ENCODE data around the gene FRAS1. TPM values are rescaled to one million over a fixed set of nuclear protein-coding genes. Genes with fewer than 3 reads are reported as not detected.

The FRAS1 gene
- total RNA-seq, 1 experiment from 2014 or later: 82.0 TPM

DNA sequence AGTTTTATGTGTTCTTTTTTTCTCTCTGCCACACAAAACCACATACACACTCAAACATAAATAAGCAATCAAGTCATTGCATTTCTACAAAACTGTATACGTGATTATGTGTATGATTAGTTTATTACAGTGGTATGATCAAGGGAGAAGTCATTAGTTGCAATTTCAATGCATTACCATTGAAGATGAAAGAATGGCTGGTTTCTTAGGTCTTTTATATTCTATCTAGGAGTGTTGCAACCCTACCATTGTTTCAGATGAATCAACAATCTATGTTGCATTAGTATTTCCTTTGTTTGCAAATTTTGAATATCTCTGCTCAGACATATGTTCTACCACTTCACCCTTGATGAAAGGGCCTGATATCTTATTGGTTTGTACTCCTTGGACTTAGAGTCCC lies 501.3 kb downstream of the FRAS1 start:
- Mint-ChIP-seq H3K36me3 (peaks cover 5% of the 10 kb centered on the region), H3K27ac (no peak overlapping the region), H3K27me3 (ENCODE audit: low read depth) (no peaks in the 10 kb centered on the region), H3K4me3 (no peak overlapping the region), H3K9me3 (no peaks in the 10 kb centered on the region), H3K4me1 (peaks cover 40% of the 10 kb centered on the region)
- DNase-seq (ENCODE audit: low spot score): no peak
- ChIA-PET POLR2A (no interaction called here), CTCF (interaction anchor here (0.7 kb wide), 1 partner anchor 8 kb away, joined by 3 read pairs; no protein-coding TSS in a partner anchor)
- ATAC-seq: no peak
- TF ChIP-seq ZNF121 (CRISPR knock-in tag; IDR thresholded peaks at IDR 0.05) (no peak), ZNF416 (CRISPR knock-in tag; IDR thresholded peaks at IDR 0.05) (no peak), ESRRA (CRISPR knock-in tag; IDR thresholded peaks at IDR 0.05; ENCODE audit: borderline replicate concordance) (no peak), ELF4 (CRISPR knock-in tag; IDR thresholded peaks at IDR 0.05; ENCODE audit: low read depth) (no peak), CTCF (IDR thresholded peaks at IDR 0.05) (no peak), FOXK1 (CRISPR knock-in tag; IDR thresholded peaks at IDR 0.05) (no peak), ATF3 (CRISPR knock-in tag; conservative IDR thresholded peaks at IDR 0.05) (no peak), FOXJ3 (CRISPR knock-in tag; IDR thresholded peaks at IDR 0.05; ENCODE audit: borderline replicate concordance) (no peak), ZNF219 (CRISPR knock-in tag; IDR thresholded peaks at IDR 0.05; ENCODE audit: borderline replicate concordance) (no peak), ZNF396 (CRISPR knock-in tag; IDR thresholded peaks at IDR 0.05; ENCODE audit: borderline replicate concordance) (no peak)
- TF ChIP-seq, protein P1, sequence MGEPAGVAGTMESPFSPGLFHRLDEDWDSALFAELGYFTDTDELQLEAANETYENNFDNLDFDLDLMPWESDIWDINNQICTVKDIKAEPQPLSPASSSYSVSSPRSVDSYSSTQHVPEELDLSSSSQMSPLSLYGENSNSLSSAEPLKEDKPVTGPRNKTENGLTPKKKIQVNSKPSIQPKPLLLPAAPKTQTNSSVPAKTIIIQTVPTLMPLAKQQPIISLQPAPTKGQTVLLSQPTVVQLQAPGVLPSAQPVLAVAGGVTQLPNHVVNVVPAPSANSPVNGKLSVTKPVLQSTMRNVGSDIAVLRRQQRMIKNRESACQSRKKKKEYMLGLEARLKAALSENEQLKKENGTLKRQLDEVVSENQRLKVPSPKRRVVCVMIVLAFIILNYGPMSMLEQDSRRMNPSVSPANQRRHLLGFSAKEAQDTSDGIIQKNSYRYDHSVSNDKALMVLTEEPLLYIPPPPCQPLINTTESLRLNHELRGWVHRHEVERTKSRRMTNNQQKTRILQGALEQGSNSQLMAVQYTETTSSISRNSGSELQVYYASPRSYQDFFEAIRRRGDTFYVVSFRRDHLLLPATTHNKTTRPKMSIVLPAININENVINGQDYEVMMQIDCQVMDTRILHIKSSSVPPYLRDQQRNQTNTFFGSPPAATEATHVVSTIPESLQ (CRISPR knock-in tag; IDR thresholded peaks at IDR 0.05): no peak
- TF ChIP-seq, protein P2, sequence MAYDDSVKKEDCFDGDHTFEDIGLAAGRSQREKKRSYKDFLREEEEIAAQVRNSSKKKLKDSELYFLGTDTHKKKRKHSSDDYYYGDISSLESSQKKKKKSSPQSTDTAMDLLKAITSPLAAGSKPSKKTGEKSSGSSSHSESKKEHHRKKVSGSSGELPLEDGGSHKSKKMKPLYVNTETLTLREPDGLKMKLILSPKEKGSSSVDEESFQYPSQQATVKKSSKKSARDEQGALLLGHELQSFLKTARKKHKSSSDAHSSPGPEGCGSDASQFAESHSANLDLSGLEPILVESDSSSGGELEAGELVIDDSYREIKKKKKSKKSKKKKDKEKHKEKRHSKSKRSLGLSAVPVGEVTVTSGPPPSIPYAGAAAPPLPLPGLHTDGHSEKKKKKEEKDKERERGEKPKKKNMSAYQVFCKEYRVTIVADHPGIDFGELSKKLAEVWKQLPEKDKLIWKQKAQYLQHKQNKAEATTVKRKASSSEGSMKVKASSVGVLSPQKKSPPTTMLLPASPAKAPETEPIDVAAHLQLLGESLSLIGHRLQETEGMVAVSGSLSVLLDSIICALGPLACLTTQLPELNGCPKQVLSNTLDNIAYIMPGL (CRISPR knock-in tag; IDR thresholded peaks at IDR 0.05): no peak
- TF ChIP-seq, protein P3, sequence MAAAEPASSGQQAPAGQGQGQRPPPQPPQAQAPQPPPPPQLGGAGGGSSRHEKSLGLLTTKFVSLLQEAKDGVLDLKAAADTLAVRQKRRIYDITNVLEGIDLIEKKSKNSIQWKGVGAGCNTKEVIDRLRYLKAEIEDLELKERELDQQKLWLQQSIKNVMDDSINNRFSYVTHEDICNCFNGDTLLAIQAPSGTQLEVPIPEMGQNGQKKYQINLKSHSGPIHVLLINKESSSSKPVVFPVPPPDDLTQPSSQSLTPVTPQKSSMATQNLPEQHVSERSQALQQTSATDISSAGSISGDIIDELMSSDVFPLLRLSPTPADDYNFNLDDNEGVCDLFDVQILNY (CRISPR knock-in tag; IDR thresholded peaks at IDR 0.05): no peak

DNA sequence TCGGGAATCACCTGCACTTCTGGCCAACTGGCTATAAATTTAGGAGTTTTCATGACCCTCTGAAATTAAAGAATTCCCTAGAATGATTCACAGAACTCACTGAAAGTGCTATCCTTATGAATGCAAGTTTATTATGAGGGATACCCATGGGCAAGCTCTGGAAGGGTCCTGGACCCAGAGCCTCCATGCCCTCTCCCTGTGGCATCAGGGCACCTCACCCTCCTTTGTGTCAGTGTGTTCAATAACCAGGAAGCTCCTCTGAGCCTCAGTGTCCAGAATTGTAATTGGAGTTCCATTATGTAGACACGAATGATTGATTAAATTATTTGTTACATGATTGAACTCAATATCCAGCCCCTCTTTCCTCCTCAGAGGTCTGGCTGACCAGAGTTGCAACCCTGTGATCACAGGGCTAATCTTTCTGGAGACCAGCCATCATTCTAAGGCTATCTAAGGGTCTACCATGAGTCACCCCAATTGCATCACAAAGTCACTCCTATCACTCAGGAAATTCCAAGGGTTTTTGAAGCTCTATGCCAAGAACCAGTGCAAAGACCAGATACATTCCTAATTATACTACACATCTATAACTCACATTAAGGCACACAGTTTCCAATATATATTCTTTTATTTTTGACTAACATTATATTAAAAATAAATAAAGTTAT lies 503.3 kb downstream of the FRAS1 start:
- H3K27ac Mint-ChIP-seq: no peak overlapping the region
- H3K36me3 Mint-ChIP-seq: no peaks in the 10 kb centered on the region; the same call in 1 of the 2 replicates
- no peaks in the 10 kb centered on the region for H3K27me3 Mint-ChIP-seq (ENCODE audit: low read depth)
- H3K4me1 Mint-ChIP-seq: peaks cover 37% of the 10 kb centered on the region
- ChIA-PET POLR2A (no interaction called here), CTCF (interaction anchor here (1.3 kb wide), 1 partner anchor 32 kb away, joined by 3 read pairs; no protein-coding TSS in a partner anchor)
- ATAC-seq: peak; percentile 29; the same call in 1 of the 2 replicates
- no peak overlapping the region for H3K4me3 Mint-ChIP-seq
- H3K9me3 Mint-ChIP-seq: no peaks in the 10 kb centered on the region
- DNase-seq (ENCODE audit: low spot score): no peak
- TF ChIP-seq ZBTB43 (CRISPR knock-in tag; IDR thresholded peaks at IDR 0.05) (no peak), IRF2 (CRISPR knock-in tag; IDR thresholded peaks at IDR 0.05; ENCODE audit: borderline replicate concordance, low read depth) (no peak), FOXK1 (CRISPR knock-in tag; IDR thresholded peaks at IDR 0.05) (no peak), ESRRA (CRISPR knock-in tag; IDR thresholded peaks at IDR 0.05; ENCODE audit: borderline replicate concordance) (no peak), NR2C2 (CRISPR knock-in tag; IDR thresholded peaks at IDR 0.05) (no peak), TEAD4 (CRISPR knock-in tag; IDR thresholded peaks at IDR 0.05) (no peak), KAT7 (CRISPR knock-in tag; IDR thresholded peaks at IDR 0.05; ENCODE audit: borderline replicate concordance) (no peak), ATF1 (CRISPR knock-in tag; IDR thresholded peaks at IDR 0.05) (no peak)
- TF ChIP-seq, protein P4, sequence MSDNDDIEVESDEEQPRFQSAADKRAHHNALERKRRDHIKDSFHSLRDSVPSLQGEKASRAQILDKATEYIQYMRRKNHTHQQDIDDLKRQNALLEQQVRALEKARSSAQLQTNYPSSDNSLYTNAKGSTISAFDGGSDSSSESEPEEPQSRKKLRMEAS (CRISPR knock-in tag; IDR thresholded peaks at IDR 0.05): no peak
- TF ChIP-seq, protein P5, sequence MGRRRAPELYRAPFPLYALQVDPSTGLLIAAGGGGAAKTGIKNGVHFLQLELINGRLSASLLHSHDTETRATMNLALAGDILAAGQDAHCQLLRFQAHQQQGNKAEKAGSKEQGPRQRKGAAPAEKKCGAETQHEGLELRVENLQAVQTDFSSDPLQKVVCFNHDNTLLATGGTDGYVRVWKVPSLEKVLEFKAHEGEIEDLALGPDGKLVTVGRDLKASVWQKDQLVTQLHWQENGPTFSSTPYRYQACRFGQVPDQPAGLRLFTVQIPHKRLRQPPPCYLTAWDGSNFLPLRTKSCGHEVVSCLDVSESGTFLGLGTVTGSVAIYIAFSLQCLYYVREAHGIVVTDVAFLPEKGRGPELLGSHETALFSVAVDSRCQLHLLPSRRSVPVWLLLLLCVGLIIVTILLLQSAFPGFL (CRISPR knock-in tag; IDR thresholded peaks at IDR 0.05; ENCODE audit: borderline replicate concordance): no peak
- TF ChIP-seq, protein P6, sequence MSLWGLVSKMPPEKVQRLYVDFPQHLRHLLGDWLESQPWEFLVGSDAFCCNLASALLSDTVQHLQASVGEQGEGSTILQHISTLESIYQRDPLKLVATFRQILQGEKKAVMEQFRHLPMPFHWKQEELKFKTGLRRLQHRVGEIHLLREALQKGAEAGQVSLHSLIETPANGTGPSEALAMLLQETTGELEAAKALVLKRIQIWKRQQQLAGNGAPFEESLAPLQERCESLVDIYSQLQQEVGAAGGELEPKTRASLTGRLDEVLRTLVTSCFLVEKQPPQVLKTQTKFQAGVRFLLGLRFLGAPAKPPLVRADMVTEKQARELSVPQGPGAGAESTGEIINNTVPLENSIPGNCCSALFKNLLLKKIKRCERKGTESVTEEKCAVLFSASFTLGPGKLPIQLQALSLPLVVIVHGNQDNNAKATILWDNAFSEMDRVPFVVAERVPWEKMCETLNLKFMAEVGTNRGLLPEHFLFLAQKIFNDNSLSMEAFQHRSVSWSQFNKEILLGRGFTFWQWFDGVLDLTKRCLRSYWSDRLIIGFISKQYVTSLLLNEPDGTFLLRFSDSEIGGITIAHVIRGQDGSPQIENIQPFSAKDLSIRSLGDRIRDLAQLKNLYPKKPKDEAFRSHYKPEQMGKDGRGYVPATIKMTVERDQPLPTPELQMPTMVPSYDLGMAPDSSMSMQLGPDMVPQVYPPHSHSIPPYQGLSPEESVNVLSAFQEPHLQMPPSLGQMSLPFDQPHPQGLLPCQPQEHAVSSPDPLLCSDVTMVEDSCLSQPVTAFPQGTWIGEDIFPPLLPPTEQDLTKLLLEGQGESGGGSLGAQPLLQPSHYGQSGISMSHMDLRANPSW (CRISPR knock-in tag; conservative IDR thresholded peaks at IDR 0.05; ENCODE audit: low read depth): no peak

Measured in WTC11 (cell line).